NCI-H1436 (cell line): ENCODE data around the gene ZNF534.
A peak's percentile ranks its signal among the peaks of the same experiment; 100 is the strongest.
"Not testable (repeated sequence)": the region's sequence is repeated elsewhere in the genome, so short reads cannot be mapped to it uniquely, and the experiment has no call there.

Source experiments
- DNase-seq: peaks from one replicate; lab custom pipeline; 2025; lab: John Stamatoyannopoulos, UW

Gene ZNF534

GRCh38 chr19:52428937-52429336, at the start of gene ZNF534:
Gene ZNF534 (plus strand): TSS chr19:52429148. CDS start chr19:52431475, 2,327 bp downstream.
- DNase-seq: no peak

DNA sequence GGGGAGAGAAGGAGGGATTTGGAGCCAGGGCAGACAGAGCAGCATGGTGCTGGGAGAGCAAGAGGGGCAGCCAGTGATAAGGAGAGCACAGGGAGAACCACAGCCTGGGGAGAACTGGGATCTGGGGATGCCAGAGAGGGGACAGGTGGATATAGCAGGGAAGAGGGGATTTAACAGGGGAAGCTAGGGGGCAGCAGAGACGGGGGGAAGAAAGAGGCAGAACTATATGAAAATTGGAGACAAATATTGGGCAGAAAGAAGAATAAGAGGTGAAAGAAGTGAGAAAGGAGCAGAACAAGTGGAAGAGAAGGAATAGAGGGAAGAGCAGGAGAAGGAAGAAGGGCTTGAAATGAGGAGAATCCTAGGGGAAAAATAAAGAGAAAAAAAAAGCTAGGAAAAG, 37.8 kb upstream of the ZNF534 start:
- DNase-seq: no peak

GRCh38 chr19:52397310-52398080, 31.5 kb upstream of the ZNF534 start, which contains the start of gene ZNF528:
Gene ZNF528 (plus strand): TSS chr19:52397849. CDS start chr19:52402014, 4,165 bp downstream.
- peak; percentile 98 for DNase-seq

- no peak for DNase-seq
These were observed 30.9 kb upstream of the ZNF534 start for GRCh38 chr19:52398081-52398441.

DNA sequence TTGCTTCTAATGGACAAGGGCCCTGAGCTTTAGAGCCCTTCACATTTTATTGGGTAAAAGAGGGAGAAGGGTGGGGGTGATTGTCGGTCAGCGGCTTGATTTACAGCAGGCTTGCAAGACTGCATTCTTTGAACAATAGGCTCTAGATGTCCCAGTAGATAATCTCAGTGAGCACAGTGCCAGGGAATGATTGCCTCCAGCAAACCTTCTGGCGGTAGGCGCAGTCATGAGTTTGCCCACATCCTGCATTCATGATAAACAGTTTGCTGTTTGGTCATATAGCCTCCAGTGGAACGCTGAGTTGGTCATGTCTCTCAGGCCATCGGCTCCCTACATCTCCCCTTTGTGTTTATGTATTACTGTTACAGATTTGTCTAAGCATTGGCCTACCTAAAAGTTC, 18.7 kb upstream of the ZNF534 start:
- DNase-seq: no peak

- DNase-seq: no peak
These were observed 13.2 kb upstream of the ZNF534 start for GRCh38 chr19:52415711-52416110.

- DNase-seq: no peak
These were observed 13.2 kb downstream of the ZNF534 start for GRCh38 chr19:52442179-52442578.

DNA sequence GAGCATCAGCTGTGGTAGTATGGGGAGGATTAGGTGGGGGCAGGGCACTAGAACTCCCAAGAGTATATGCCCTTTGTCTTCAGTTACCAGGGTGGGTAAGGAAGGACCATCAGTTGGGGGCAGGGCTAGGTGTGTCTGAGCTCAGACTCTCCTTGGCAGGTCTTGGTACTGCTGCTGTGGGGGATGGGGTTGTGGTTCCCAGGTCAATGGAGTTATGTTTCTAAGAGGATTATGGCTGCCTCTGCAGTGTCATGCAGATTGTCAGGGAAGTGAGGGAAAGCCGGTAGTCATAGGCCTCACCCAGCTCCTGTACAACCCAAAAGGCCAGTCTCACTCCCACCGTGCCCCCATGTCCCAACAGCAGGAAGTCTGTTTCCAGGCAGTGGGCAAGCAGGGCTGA, 15.6 kb downstream of the ZNF534 start:
- DNase-seq: no peak

DNA sequence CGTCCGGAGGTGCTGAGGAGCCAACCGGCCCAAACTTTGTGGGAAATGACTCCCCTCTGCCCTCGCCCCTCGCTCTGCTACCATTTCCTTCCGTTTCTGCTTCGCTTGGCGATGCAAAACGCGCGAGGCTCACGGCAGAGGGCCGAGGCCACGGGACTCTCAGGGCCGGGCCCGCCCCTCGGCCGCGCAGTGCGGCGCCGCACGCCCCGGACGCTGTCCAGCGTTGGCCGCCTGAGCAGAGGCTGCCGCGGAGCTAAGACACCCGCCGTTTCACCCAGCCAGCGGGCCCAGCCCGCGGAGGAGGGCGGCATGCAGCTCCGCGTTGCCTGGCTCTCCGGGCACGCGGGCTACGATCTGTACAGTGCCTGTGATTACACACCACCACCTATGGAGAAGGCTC, 22.3 kb downstream of the ZNF534 start:
- no peak for DNase-seq

DNA sequence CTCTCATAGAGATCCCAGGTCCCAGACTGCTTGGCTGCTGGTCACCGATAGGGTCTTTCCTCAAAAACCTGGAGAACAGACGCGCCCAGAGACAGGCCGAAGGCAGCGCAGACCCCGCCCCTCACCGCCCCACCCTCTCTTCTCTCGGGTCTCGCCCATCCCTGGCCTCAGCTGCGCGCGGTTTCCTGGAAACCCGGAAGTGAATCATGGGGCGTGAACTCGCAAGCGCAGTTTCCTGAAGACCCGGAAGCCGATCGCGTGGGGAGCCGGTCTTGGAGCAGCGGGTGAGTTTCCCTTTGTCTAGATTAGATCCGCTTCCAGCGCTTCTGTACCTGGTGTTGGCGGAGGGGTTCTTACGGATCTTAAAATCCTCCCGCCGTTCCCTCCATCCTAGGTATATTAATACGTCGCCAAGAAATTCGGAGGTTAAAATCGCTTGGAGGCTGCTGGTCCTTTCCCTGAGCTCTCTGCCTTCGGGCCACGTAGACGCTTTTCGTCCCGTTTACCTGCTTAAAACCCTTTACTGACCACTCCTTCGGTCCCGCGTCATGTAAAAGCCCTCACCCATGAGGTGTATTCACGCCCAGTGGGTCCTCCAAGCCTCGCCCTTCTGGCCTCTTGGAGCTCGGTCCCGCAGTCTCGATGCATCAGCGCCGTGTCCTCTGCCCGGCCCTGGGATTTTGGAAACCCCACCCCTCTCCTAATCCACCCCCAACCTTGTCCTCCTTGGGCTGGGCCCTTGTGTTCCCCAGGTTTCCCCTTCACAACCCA, 24.6 kb downstream of the ZNF534 start, which contains the start of gene ZNF578:
Gene ZNF578, plus strand, starts transcription at position 230 of the 771 bp plus-strand sequence. CDS start 48,293 bp downstream, outside the sequence.
- peak; percentile 86 for DNase-seq

GRCh38 chr19:52464798-52465470, 36.0 kb downstream of the ZNF534 start:
- no peak for DNase-seq

- peak; percentile 1 for DNase-seq
These were observed 44.9 kb downstream of the ZNF534 start for GRCh38 chr19:52473655-52474350.

DNA sequence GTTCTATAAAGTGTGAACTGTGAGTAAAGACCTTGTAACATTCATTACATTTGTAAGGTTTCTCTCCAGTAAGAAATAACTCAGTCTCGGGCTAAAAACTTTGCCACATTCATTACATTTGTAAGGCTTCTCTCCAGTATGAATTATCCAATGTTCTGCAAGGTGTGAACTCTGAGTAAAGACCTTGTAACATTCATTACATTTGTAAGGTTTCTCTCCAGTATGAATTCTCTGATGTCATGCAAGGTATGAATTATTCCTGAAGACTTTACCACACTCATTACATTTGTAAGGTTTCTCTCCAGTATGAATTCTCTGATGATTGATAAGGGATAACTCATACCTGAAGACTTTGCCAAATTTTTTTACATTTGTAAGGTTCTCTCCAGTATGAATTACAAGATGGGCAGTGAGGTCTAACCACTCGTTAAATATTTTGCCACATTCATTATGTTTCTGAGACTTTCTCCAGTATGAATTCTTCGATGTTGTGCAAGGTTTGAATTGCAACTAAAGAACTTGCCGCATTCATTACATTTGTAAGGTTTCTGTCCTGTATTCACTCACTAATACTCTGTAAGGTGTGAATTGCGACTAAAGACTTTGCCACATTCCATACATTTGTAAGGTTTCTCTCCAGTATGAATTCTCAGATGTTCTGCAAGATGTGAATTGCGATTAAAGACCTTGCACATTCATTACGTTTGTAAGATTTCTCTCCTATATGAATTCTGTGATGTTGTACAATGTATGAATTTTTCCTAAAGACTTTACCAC, 45.6 kb downstream of the ZNF534 start:
- no peak for DNase-seq

DNA sequence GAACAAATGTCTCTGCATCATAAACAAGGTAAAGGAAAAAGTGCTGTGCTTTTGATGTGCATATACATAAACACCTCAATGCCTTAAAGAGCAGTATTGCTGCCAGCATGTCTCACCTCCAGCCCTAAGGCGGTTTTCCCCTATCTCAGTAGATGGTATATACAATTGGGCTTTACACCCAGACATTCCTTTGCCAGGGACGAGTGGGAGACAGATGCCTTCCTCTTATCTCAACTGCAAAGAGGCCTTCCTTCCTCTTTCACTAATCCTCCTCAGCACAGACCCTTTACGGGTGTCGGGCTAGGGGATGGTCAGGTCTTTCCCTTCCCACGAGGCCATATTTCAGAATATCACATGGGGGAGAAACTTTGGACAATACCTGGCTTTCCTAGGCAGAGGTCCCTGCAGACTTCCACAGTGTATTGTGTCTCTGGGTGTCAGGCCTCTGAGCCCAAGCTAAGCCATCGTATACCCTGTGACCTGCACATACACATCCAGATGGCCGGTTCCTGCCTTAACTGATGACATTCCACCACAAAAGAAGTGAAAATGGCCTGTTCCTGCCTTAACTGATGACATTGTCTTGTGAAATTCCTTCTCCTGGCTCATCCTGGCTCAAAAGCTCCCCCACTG, 55.3 kb downstream of the ZNF534 start:
- not testable (repeated sequence) for DNase-seq

GRCh38 chr19:52485064-52485463, 56.1 kb downstream of the ZNF534 start:
- not testable (repeated sequence) for DNase-seq

GRCh38 chr19:52485561-52486240, 56.8 kb downstream of the ZNF534 start:
- not testable (repeated sequence) for DNase-seq

GRCh38 chr19:52492201-52492993, 63.4 kb downstream of the ZNF534 start:
- no peak for DNase-seq

GRCh38 chr19:52492994-52493470, 64.1 kb downstream of the ZNF534 start:
- DNase-seq: no peak

- no peak for DNase-seq
These were observed 65.6 kb downstream of the ZNF534 start for GRCh38 chr19:52494518-52494917.
